Measurements from ENCODE around the gene NPAS3. TPM values are rescaled to one million over a fixed set of nuclear protein-coding genes. Genes with fewer than 3 reads are reported as not detected.

The NPAS3 gene
- polyA plus RNA-seq, 4 donors, result 0.30 to 0.81 (median 0.62) TPM; not detected in 1

DNA sequence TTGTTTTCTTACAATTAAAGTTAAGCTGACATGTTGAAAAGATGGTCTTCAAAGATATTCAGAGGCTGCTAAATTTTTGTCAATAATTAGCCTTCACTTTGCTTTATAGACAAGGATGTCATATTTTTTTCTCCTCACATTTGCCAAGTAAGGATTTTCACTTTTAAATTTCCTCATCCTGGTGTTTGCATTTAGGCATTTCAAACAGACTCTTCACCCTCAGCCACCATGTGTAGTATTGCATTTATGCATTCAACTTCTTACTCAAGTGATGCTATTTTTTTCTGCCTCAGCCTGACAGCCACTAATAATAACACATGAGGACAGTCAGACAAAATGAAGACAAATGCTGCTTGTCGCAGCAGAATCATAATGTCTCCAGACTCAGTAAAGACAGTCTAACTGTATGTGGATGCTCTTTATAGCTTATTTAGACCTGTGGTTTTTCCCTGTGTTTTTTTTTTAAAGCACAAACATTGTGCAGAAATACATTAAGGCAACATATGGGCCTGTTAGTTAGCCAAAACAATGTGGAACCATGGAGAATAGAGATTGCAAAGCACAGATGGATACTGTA lies 481.5 kb downstream of the NPAS3 start:
- Histone ChIP-seq H3K4me3 (ENCODE audit: low read depth in 1 of 3, low read length in 3 of 3) (no peak overlapping the region), H3K9me3 (ENCODE audit: control insufficient read depth in 2 of 2, insufficient read depth in 1 of 2, low read depth in 1 of 2, low read length in 1 of 2) (no peaks in the 10 kb centered on the region), H3K4me1 (ENCODE audit: control insufficient read depth in 3 of 3, insufficient read depth in 2 of 3, low read depth in 1 of 3, low read length in 2 of 3) (no peaks in the 10 kb centered on the region), H3K27ac (ENCODE audit: low read depth in 1 of 3, low read length in 2 of 3) (no peak overlapping the region), H3K27me3 (ENCODE audit: control insufficient read depth in 3 of 3, insufficient read depth in 3 of 3, low read length in 3 of 3) (no peaks in the 10 kb centered on the region), H3K36me3 (ENCODE audit: control insufficient read depth in 3 of 3, insufficient read depth in 2 of 3, low read depth in 1 of 3, low read length in 3 of 3) (no peaks in the 10 kb centered on the region)
- WGBS, 3 donors, result 87 to 98% (median 94%) methylated on average over 1 of the region's 1 CpG
- DNase-seq (no peak), FAIRE-seq (no peak)

DNA sequence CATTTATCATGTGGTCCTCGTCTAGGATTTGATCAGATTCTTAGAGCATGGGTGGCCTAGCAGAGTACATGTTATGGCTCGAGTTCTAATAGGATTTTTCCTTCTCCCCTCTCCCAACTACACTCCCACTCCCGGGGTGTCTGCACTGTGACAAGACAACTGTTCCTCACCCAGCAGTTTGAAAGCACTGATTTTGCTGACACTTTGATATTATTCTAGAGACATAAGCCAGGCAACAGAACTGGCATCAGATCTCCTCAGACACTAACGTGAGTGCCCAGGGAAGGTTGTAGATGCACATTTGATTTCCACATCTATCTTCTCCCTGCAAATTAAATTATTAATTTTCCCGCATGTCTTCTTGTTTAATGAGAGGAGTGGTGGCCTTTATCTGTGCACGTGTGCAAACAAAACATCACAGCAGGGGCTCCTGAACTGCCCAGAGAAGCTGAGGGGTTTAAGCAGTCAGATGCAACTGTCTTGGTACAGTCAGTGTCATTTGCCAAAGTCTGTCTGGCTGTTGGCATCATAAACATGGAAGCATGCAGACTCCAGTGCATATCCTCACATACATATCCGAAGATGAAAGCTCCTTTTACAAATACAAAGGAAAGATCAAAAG lies 491.8 kb downstream of the NPAS3 start:
- Histone ChIP-seq H3K27me3 (ENCODE audit: control insufficient read depth in 3 of 3, insufficient read depth in 3 of 3, low read length in 3 of 3) (no peaks in the 10 kb centered on the region), H3K9me3 (ENCODE audit: control insufficient read depth in 2 of 2, insufficient read depth in 1 of 2, low read depth in 1 of 2, low read length in 1 of 2) (no peaks in the 10 kb centered on the region), H3K27ac (ENCODE audit: low read depth in 1 of 3, low read length in 2 of 3) (no peak overlapping the region), H3K36me3 (ENCODE audit: control insufficient read depth in 3 of 3, insufficient read depth in 2 of 3, low read depth in 1 of 3, low read length in 3 of 3) (no peaks in the 10 kb centered on the region), H3K4me3 (ENCODE audit: low read depth in 1 of 3, low read length in 3 of 3) (no peak overlapping the region), H3K4me1 (ENCODE audit: control insufficient read depth in 3 of 3, insufficient read depth in 2 of 3, low read depth in 1 of 3, low read length in 2 of 3) (no peaks in the 10 kb centered on the region)
- 72 to 78% (median 77%) methylated on average over 7 of the region's 7 CpGs for WGBS, 3 donors
- FAIRE-seq (no peak), DNase-seq (no peak)

DNA sequence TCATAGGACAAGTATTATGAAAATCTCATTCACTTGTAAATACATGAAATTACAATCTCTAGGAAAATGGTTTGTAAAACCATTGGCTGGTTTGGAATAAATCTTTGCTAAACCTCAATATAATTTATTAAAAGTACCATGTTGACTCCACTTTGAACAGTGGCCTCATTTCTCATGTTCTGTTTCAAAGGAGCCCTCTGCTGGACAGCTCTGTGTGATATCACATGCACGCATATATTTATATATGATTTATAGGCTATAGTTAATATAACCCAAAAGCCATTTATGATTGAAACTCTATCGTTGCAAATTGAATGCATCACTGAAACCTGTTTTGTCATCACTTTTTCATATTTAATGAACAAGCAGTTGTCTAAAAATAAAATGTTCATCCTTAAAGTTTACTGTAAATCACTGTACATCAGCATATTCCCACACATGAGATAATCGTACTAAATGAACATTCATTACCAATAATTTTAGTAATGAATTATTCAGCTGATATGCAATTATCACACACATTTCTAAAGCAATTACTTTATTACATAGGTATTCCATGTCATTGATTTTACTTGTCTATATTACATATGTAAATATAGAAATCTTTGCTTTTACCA lies 493.8 kb downstream of the NPAS3 start:
- WGBS, 3 donors, result 32 to 43% (median 35%) methylated on average over 3 of the region's 3 CpGs
- no peaks in the 10 kb centered on the region for H3K36me3 ChIP-seq (ENCODE audit: control insufficient read depth in 3 of 3, insufficient read depth in 2 of 3, low read depth in 1 of 3, low read length in 3 of 3)
- peak; percentile 53 for FAIRE-seq
- peak; percentile 33 to 47 for DNase-seq
- H3K9me3 ChIP-seq (ENCODE audit: control insufficient read depth in 2 of 2, insufficient read depth in 1 of 2, low read depth in 1 of 2, low read length in 1 of 2), result no peaks in the 10 kb centered on the region
- no peak overlapping the region for H3K27ac ChIP-seq (ENCODE audit: low read depth in 1 of 3, low read length in 2 of 3)
- no peaks in the 10 kb centered on the region for H3K4me1 ChIP-seq (ENCODE audit: control insufficient read depth in 3 of 3, insufficient read depth in 2 of 3, low read depth in 1 of 3, low read length in 2 of 3)
- no peak overlapping the region for H3K4me3 ChIP-seq (ENCODE audit: low read depth in 1 of 3, low read length in 3 of 3)
- no peaks in the 10 kb centered on the region for H3K27me3 ChIP-seq (ENCODE audit: control insufficient read depth in 3 of 3, insufficient read depth in 3 of 3, low read length in 3 of 3)

DNA sequence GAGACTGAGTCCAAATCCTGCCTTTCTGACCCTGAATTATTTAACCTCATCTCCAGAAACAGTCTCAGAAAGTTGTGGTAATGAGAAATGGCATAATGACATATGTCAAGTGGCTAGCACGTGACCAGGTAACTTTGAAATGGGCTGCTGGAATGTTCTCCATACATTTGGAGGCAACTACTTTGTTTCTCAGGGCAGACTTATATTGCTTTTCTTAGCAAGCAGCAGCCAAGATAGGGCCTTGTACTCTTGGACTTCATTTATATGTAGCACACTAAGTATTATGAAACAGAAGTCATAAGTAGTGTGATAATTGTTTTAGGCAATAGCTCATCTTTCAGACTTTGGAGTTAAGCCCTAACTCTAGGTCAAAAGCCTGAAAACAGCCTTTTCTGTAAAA lies 494.7 kb downstream of the NPAS3 start:
- no peak for FAIRE-seq
- Histone ChIP-seq H3K9me3 (ENCODE audit: control insufficient read depth in 2 of 2, insufficient read depth in 1 of 2, low read depth in 1 of 2, low read length in 1 of 2) (no peaks in the 10 kb centered on the region), H3K4me1 (ENCODE audit: control insufficient read depth in 3 of 3, insufficient read depth in 2 of 3, low read depth in 1 of 3, low read length in 2 of 3) (no peaks in the 10 kb centered on the region), H3K36me3 (ENCODE audit: control insufficient read depth in 3 of 3, insufficient read depth in 2 of 3, low read depth in 1 of 3, low read length in 3 of 3) (no peaks in the 10 kb centered on the region), H3K27ac (ENCODE audit: low read depth in 1 of 3, low read length in 2 of 3) (peak overlapping the region in 1 of 3 donors; percentile 20), H3K4me3 (ENCODE audit: low read depth in 1 of 3, low read length in 3 of 3) (no peak overlapping the region), H3K27me3 (ENCODE audit: control insufficient read depth in 3 of 3, insufficient read depth in 3 of 3, low read length in 3 of 3) (no peaks in the 10 kb centered on the region)
- DNase-seq, result peak in 1 of 2 donors; percentile 68
- WGBS, 3 donors, result 78 to 94% (median 92%) methylated on average over 1 of the region's 1 CpG

DNA sequence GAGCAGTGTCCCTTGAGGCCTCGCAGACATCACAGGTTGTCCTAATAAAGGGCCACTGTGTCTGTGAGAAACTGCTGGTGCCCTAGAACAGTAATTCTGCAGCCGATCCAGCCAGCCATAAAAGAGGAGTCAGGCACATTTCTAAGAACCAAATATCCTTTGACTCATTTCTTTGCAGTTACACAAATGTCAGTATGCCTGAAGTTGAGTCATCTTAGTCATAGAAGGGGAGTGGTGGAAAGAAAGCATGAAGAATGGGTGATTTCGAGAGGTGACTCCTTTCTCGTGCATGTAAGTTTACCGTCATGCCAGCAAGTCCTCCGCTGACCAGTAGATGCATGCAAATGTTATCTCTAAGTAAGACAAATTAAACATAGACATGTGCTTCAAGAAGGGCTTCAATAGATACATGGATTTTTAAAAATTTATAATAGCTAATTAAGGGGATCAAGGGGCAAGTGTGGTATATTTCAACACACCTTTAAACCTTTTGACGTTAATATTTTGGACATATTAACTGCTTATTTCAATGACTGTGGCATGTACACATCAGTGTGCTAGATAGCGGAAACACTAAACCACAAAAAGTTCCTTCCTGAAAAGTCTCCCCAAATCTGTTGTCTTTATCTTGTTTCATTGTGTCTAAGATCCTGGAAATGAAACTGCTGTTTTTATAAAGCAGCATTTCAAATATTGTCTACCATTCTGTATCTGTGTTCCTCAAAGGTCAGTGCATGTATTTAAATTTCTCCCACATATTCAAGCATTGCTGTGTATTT lies 497.4 kb downstream of the NPAS3 start:
- DNase-seq, result no peak
- no peaks in the 10 kb centered on the region for H3K4me1 ChIP-seq (ENCODE audit: control insufficient read depth in 3 of 3, insufficient read depth in 2 of 3, low read depth in 1 of 3, low read length in 2 of 3)
- H3K9me3 ChIP-seq (ENCODE audit: control insufficient read depth in 2 of 2, insufficient read depth in 1 of 2, low read depth in 1 of 2, low read length in 1 of 2), result no peaks in the 10 kb centered on the region
- no peak overlapping the region for H3K4me3 ChIP-seq (ENCODE audit: low read depth in 1 of 3, low read length in 3 of 3)
- no peak overlapping the region for H3K27ac ChIP-seq (ENCODE audit: low read depth in 1 of 3, low read length in 2 of 3)
- FAIRE-seq, result no peak
- H3K27me3 ChIP-seq (ENCODE audit: control insufficient read depth in 3 of 3, insufficient read depth in 3 of 3, low read length in 3 of 3), result no peaks in the 10 kb centered on the region
- WGBS, 3 donors, result 79 to 83% (median 79%) methylated on average over 8 of the region's 8 CpGs
- no peaks in the 10 kb centered on the region for H3K36me3 ChIP-seq (ENCODE audit: control insufficient read depth in 3 of 3, insufficient read depth in 2 of 3, low read depth in 1 of 3, low read length in 3 of 3)

- no peak overlapping the region for H3K27ac ChIP-seq (ENCODE audit: low read depth in 1 of 3, low read length in 2 of 3)
- no peak for FAIRE-seq
- no peaks in the 10 kb centered on the region for H3K27me3 ChIP-seq (ENCODE audit: control insufficient read depth in 3 of 3, insufficient read depth in 3 of 3, low read length in 3 of 3)
- WGBS, 3 donors, result 85 to 91% (median 85%) methylated on average over 4 of the region's 4 CpGs
- no peak for DNase-seq
- no peaks in the 10 kb centered on the region for H3K36me3 ChIP-seq (ENCODE audit: control insufficient read depth in 3 of 3, insufficient read depth in 2 of 3, low read depth in 1 of 3, low read length in 3 of 3)
- no peak overlapping the region for H3K4me3 ChIP-seq (ENCODE audit: low read depth in 1 of 3, low read length in 3 of 3)
- no peaks in the 10 kb centered on the region for H3K9me3 ChIP-seq (ENCODE audit: control insufficient read depth in 2 of 2, insufficient read depth in 1 of 2, low read depth in 1 of 2, low read length in 1 of 2)
- H3K4me1 ChIP-seq (ENCODE audit: control insufficient read depth in 3 of 3, insufficient read depth in 2 of 3, low read depth in 1 of 3, low read length in 2 of 3), result no peaks in the 10 kb centered on the region
These were observed 503.0 kb downstream of the NPAS3 start for GRCh38 chr14:33441633-33442032.

DNA sequence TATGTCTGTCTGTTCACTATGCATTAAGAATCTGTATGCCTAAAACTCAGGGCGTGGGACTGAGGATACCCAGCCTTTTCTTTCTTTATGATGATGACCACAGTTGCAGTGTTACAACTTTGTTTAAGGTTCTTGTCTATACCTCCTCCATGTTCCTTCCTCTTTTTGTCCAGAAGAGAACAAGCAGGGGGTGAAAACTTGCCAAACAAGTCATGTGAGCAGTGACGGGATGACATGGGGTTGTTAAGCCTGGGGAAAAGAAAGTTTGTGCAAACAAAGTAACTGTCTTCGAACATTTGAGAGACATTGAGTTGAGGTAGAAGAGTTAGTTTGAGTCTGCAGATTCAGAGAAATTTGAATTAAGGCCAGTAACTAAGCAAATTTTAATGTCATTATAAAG lies 505.5 kb downstream of the NPAS3 start:
- no peak for FAIRE-seq
- H3K4me1 ChIP-seq (ENCODE audit: control insufficient read depth in 3 of 3, insufficient read depth in 2 of 3, low read depth in 1 of 3, low read length in 2 of 3), result no peaks in the 10 kb centered on the region

GRCh38 chr14:33449268-33449667 lies 510.6 kb downstream of the NPAS3 start:
- no peak for FAIRE-seq
- 59 to 79% (median 77%) methylated on average over 2 of the region's 2 CpGs for WGBS, 3 donors

More for the DNA sequence above, 505.5 kb downstream of the NPAS3 start:
- H3K4me3 ChIP-seq (ENCODE audit: low read depth in 1 of 3, low read length in 3 of 3), result no peak overlapping the region
- H3K9me3 ChIP-seq (ENCODE audit: control insufficient read depth in 2 of 2, insufficient read depth in 1 of 2, low read depth in 1 of 2, low read length in 1 of 2), result no peaks in the 10 kb centered on the region
- no peak overlapping the region for H3K27ac ChIP-seq (ENCODE audit: low read depth in 1 of 3, low read length in 2 of 3)
- WGBS, 3 donors, result 62 to 71% (median 71%) methylated on average over 3 of the region's 3 CpGs
- DNase-seq, result no peak
- no peaks in the 10 kb centered on the region for H3K27me3 ChIP-seq (ENCODE audit: control insufficient read depth in 3 of 3, insufficient read depth in 3 of 3, low read length in 3 of 3)
- no peaks in the 10 kb centered on the region for H3K36me3 ChIP-seq (ENCODE audit: control insufficient read depth in 3 of 3, insufficient read depth in 2 of 3, low read depth in 1 of 3, low read length in 3 of 3)

More at GRCh38 chr14:33449268-33449667, 510.6 kb downstream of the NPAS3 start:
- Histone ChIP-seq H3K36me3 (ENCODE audit: control insufficient read depth in 3 of 3, insufficient read depth in 2 of 3, low read depth in 1 of 3, low read length in 3 of 3) (no peaks in the 10 kb centered on the region), H3K4me3 (ENCODE audit: low read depth in 1 of 3, low read length in 3 of 3) (no peak overlapping the region), H3K9me3 (ENCODE audit: control insufficient read depth in 2 of 2, insufficient read depth in 1 of 2, low read depth in 1 of 2, low read length in 1 of 2) (no peaks in the 10 kb centered on the region), H3K27ac (ENCODE audit: low read depth in 1 of 3, low read length in 2 of 3) (no peak overlapping the region), H3K4me1 (ENCODE audit: control insufficient read depth in 3 of 3, insufficient read depth in 2 of 3, low read depth in 1 of 3, low read length in 2 of 3) (peaks cover 0 to 6% (median 0%) of the 10 kb centered on the region in 3 donors), H3K27me3 (ENCODE audit: control insufficient read depth in 3 of 3, insufficient read depth in 3 of 3, low read length in 3 of 3) (no peaks in the 10 kb centered on the region)
- DNase-seq, result no peak
